Activated gamma-delta T cell (primary cell): ENCODE data around the gene AUTS2.
"Not testable (repeated sequence)": the region's sequence is repeated elsewhere in the genome, so short reads cannot be mapped to it uniquely, and the experiment has no call there.

ENCODE experiments used
- DNase-seq: peaks from one replicate; lab custom pipeline; 2025; lab: John Stamatoyannopoulos, UW

AUTS2 gene

DNA sequence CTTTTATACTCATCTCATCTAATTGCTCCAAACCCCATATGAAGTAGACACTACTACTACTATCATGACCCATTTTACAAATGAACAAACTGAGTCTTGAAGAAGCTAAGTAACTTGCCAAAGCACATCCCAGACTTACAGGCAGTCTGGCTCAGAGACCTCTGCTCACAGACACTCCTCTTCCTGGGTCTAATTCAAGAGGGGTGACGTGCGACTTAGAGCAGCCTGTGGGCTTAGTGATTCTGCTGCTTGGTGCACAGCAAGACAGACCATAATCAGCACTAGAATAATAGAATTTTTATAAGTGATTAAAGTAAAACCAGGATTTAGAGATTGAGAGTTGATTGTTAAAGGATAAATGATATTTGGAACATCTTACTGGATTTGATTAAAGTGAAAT lies 750.8 kb downstream of the AUTS2 start:
- no peak for DNase-seq

DNA sequence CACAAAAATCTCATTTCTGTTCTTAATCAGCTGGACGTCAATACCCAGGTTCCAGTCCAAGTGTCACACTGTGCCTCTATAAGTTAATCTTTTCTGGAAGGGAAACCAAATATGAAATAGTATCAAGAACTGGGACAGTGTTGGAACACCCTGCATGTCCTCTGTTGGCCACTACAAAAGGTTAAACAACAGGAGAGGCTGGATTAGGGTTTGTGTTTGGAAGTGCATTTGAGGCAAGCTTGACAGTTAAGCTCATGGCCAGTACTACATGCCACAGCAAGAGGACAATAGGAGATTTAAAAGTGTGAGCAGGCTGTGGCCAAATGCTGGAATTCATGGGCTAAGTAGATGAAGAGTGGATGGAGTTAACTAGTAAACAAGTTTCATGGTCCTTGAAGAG lies 751.5 kb downstream of the AUTS2 start:
- no peak for DNase-seq

DNA sequence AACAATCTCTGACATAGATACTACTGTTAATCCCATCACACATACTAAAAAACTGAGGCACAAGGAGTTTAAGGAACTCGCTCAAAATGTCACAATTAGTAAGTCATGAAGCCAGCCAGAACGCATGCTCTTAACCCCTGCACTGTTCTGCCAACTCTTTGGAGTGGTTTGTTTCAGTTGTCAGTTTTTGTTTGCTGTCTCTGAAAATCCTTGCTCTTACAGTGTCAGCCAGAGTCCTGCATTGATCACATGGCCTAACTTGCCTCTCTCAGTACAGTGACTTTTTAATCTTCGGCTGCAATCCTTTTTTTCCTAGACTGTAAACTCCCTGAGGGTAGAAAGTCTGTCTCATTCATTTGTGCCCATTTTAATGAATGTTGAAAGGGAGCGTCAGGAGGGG lies 753.8 kb downstream of the AUTS2 start:
- no peak for DNase-seq

GRCh38 chr7:70352906-70353305 lies 754.6 kb downstream of the AUTS2 start:
- DNase-seq = no peak

DNA sequence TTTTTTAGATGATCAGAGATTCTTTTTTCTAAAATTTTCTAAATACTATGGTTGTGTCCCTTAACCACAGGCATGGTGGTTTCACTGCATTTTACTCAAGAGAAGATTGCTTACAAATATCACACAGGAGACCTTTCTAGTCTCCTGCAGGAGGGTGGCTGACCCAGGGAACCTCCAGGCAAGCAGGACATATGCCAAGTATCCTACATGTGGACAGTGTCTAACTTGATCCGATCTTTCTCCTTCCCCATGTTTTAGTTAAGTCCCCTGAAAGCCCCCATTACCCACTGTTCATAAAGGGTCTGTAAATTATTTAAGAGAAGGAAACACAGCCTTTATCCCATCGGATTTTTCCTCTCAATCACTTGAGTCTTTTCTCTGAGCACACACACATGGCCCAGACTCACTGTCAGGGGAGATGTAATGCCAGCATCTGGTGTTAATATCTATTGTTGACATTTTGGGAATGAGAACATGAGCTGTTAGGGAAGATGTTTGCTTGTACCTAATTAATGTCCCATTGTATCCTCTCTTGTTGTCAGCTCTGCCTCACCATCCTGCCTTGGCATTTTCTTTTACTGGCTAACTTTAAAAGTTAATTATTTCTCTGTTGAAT lies 755.2 kb downstream of the AUTS2 start:
- no peak for DNase-seq

GRCh38 chr7:70353946-70354335 lies 755.7 kb downstream of the AUTS2 start:
- DNase-seq = no peak

DNA sequence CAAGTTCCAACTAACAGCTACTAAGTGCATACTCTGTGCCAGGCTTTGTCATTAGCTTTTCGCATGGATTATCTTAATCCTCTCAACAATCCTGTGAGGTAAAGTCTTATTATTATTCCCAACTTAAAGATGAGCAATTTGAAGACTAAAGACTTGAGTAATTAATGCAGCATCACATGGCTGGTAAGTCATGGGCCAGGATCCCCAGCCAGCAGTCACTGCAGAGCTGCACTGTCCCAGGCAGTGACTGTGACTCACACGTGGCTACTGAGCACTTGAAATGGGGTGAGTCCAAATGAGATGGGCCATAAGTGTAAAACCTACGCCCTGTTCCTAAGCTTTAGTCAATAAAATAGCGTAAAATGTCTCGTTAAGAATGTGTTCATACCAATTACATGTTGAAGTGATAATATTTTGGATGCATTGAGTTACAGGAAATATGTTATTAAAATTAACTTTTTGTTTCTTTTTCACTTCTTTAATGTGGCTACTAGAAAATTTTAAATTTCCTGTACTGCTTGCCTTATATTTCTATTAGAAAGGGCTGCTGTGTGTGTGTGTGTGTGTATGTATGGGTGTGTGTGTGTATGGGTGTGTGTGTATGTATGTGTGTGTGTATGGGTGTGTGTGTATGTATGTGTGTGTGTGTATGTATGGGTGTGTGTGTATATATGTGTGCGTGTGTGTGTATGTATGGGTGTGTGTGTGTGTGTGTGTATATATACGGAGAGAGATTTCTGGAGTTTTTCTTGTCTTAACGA lies 756.3 kb downstream of the AUTS2 start:
- DNase-seq = no peak

DNA sequence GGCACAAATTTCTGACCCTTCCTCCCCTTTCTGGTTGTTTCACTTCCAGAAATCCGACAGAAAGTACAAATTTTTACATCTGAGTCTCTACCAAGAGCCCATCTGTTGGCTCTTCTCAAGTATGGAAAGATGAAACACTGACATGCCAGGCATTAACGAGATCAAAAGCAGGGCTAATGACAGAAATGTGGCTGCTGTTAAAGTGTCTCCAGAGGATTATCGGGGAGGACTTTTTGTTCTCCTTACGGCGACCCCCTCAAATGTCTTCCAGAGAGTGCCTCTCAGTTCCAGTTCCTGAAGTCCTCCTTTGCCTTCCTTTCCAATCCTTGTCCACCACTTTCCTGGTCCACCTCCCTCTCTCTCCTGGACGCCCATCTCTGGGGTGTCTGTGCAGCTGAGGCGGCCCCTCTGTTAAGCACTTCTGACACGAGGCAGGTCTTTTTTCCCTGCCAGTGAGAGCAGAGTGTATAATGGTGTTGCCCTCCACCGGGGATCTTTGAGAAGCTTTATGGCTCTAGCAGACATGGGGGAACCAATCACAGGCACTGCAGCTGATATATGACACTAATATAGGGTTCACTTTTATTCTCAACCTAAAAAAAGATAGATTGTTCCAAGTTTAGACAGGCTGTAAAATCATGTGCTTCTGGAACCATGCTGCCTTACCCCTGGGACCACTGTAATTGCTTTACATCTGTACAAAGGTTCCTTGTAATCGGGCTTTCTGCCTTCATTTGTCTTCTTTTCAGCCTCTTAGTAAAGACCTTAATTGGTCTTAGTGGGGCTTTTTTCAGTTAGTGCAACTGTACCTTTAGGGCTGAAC lies 757.1 kb downstream of the AUTS2 start:
- no peak for DNase-seq

DNA sequence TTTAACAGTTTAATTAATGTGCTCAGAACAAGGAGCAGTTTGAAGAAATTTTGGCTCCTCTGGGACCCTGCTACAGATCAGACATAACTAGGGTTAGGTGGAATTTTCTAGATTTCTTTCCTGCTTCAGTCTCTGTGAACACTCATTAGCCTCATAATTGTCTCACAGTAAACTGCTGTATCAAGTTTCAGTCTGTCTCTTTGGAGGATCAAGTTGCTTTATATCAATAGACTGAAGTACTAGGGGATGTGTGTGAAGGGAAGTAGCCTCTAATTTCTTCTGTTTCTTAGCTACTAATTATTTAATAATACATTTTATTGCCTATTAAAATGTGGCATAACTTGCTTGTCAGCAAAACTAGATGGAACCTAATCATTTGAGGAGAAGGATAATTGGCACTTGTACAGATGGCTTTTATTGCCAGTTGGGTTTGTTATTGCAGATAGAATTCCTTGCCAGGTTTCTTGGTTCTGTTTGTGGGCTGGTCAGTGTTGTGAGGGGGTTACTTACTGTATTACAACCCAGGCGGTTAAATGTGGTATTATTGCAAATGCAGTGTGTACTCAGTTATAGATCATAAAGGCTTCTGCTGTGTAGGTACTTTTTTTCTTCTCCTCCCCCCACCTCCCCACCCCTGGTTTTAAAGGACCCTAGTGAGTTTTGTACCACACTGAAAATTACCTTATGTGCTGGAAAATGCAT lies 758.0 kb downstream of the AUTS2 start:
- no peak for DNase-seq

DNA sequence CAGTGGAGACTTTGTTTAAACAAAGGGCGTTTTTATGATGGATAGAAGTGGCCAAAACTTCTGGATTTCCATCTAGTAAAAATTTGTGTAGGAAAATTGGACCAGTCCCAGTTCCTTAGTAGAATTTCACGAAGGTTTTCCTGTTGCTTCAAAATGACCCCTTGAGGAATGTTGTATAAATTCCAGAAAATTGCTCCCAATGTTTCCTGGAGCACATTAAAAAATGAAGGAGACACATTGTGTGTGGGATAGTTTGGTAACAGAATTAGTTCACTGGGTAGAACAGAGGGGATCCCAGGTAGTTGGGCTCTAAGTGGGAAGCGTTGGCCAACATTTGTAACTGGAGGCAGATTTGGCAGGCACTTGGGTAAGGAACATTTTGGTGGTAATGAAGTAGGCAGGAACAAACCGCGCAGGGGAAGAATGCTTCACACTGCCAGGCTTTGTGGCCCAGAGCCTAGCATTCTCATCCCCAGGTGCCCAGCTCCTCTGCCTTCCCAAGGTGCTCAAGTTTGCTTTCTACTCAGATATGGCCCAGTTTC lies 758.6 kb downstream of the AUTS2 start:
- DNase-seq = no peak

GRCh38 chr7:70360557-70360956 lies 762.3 kb downstream of the AUTS2 start:
- DNase-seq = no peak

DNA sequence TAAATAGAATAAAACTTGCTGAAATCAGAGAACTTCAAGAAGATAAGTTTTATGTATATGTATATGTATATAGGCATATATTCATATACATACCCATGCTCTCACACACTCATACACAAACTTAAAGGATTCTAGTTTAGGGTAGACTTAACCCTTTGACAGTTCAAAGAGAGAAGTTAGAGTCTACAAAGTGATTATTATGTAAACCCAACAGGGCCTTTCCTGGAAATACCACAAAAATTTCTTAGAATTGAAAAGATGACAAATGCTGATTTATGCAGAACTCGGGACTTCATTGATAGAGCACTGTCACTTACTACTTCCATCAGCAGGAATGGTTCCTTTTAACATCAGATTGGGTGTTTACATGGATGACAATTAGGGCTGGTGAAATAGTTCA lies 763.5 kb downstream of the AUTS2 start:
- no peak for DNase-seq

- DNase-seq = not testable (repeated sequence)
Measured at GRCh38 chr7:70364393-70364792, 766.1 kb downstream of the AUTS2 start.

DNA sequence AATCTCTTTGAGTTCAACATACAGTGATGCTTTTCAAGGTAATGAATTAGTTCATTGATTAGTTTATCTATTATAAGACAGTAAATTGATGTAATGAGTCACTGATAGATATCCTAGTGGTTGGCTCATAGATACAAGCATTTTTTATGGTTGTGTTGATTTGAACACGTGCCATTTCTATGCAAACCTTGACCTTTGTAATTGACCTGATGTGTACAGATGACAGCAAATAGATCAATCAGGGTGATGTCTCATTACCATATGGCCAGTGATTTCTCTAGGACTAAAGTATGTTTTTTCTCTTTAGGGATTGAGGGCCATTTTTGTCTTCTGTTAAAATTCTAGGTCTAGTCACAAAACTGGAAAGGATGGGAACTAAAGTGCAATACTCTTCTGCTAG lies 773.4 kb downstream of the AUTS2 start:
- DNase-seq = no peak

DNA sequence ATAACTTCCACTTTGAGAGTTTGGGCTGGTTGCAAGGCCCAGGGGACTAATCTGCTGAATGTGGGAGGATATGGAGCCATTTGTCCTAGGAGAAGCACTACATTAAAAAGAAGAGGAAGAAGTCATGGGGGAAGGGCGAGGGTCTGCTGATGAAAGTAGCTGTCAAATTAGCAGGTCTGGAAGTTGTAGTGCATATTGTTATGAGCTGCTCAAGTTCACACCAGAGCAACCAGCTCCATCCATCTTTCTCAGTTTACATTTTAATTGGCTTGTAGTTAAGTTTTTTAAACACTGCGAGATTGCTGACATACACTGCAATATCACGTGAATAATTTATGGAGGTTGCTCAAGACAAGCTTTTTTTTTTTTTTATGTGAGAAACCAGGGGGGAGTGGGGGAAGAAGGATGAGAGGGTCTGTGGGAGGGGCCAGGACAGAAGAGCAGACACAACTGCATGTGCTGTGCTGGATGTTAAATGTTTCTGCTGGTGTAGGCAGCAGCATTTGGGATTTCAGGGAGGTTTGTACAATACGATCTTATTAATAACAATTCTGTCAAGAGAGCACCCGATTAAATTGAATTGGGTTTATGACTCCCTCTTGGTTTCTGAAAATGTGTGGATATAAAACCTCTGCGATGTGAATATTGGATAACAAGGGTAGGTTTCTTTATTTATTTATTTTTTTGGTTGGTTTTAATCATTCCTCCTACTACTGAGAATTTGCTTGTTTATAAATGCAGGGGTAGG lies 774.7 kb downstream of the AUTS2 start:
- DNase-seq = no peak

DNA sequence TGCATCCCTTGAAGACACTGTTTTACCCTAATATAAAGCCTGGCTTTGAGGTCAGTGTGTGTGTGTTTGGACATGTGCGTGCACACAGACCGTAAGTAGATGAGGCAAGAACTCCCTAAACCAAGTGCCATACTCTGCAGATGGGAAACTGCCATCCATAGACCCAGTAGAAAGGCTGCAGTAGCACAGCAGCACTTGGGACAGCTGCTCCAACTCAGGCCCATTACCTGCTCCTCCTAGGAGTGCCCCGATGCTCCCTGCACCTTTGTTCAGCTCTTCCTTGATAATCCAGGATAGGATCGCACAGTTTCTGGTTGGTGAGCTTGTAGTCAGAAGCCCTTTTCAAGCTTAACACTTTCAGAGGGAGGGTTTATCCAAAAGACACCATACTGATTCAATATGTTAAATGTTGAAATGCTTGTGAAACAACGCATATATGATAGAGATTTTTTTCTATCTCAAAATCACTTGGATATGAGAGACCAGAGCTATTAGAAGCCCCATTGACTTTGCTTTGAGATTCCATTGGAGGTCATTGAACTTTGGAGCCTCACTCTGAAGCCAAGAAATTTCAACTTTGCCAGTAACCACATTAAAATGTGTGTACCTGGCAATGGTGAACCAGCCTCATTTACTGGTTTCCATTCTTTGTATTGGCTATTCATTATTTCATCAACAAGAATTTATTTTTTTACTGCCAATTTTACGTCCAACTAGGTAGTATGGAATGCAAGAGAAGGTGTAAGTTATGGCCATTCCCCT lies 776.7 kb downstream of the AUTS2 start:
- DNase-seq = no peak

- DNase-seq = no peak
Measured at GRCh38 chr7:70376561-70377031, 778.3 kb downstream of the AUTS2 start.

DNA sequence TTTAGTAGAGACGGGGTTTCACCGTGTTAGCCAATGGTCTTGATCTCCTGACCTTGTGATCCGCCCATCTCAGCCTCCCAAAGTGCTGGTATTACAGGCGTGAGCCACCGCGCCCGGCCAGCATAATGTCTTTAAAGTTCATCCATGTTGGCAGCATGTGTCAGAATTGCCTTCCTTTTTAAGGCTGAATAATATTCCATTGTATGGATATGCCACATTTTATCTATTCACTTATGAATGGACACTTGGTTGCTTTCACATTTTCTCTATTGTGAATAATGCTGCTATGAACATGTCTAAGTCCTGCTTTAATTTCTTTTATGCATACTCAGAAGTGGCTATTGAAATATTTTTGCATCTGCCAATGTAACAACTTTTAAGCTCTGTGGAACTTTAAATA lies 779.7 kb downstream of the AUTS2 start:
- no peak for DNase-seq

DNA sequence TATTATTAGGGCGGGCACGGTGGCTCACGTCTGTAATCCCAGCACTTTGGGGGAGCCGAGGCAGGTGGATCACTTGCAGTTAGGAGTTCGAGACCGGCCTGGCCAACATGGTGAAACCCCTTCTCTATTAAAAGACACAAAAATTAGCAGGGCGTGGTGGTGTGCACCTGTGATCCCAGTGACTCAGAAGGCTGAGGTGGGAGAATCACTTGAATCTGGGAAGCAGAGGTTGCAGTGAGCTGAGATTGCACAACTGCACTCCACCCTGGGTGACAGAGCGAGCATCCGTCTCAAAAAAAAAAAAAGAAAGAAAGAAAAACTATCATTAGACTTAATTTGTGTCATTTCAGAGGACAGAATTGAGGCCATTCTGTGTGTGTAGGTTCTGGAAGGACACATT lies 780.9 kb downstream of the AUTS2 start:
- no peak for DNase-seq

DNA sequence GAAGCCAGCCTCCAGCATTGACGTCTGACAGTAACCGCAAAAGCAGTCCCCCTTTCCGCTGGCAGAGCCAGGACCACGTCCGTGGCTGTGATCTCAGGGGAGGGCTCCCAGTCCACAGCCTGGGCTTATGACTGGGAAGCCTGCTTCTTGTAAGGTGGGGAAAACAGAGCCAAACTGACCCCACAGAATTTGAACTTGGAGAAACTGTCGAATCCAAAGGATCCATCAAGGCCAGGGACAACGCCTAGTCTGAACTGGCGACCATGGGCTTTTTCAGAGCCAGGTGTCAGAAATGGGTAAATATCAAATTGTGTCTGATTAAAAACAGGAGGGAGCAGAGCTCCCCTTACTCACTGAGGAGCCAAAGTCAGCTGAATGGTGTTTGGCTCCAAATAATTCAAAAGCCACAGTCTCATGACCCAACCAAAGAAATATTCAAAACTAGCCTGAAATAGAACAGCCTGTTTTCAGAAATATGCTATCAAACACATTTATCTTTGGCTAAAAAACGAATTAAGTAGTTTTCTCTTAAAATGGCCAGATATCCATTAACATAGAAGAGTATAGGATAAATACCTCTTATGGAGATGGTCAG lies 782.2 kb downstream of the AUTS2 start:
- DNase-seq = no peak
